Esophagus muscularis mucosa (tissue), 3 donors: ENCODE measurements around the gene VIM.

Source experiments
- POLR2A ChIP-seq: fragments of 450-650 bp; IDR thresholded peaks from one replicate; pipeline ENCODE4 v1.6.1; 2017; ENCODE audit warnings: antibody characterized with exemption, moderate library complexity, mild to moderate bottlenecking, low read depth
- TF ChIP-seq, protein P1 (sequence below), 3 experiments: fragments of 200-600 bp in 2 of 3; fragments of 450-650 bp in 1 of 3; sonication (generic) in 2 of 3; IDR thresholded peaks; one replicate each; pipeline ENCODE4 v1.5.1; 2017 to 2019; ENCODE audit warnings: antibody characterized with exemption in 3 of 3, mild to moderate bottlenecking in 2 of 3, moderate library complexity in 1 of 3

DNA sequence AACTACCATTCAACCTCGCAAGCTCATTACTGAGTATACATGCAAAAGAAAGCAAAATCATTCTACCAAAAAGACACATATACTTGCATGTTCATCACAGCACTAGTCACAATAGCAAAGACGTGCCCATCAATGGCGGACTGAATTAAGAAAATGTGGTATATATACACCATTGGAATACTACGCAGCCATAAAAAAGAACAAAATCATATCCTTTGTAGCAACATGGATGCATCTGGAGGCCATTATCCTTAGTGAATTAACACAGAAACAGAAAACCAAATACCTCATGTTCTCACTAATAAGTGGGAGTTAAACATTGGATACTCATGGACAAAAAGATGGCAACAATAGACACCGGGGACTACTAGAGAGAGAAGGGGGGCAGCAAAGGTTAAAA lies 33.0 kb upstream of the VIM start:
- TF ChIP-seq, protein P1, sequence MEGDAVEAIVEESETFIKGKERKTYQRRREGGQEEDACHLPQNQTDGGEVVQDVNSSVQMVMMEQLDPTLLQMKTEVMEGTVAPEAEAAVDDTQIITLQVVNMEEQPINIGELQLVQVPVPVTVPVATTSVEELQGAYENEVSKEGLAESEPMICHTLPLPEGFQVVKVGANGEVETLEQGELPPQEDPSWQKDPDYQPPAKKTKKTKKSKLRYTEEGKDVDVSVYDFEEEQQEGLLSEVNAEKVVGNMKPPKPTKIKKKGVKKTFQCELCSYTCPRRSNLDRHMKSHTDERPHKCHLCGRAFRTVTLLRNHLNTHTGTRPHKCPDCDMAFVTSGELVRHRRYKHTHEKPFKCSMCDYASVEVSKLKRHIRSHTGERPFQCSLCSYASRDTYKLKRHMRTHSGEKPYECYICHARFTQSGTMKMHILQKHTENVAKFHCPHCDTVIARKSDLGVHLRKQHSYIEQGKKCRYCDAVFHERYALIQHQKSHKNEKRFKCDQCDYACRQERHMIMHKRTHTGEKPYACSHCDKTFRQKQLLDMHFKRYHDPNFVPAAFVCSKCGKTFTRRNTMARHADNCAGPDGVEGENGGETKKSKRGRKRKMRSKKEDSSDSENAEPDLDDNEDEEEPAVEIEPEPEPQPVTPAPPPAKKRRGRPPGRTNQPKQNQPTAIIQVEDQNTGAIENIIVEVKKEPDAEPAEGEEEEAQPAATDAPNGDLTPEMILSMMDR (IDR thresholded peaks at IDR 0.05), result no peak
- no peak for TF ChIP-seq POLR2A
